SK-N-MC (cell line): ENCODE measurements around the gene GNB2.
A peak's percentile ranks its signal among the peaks of the same experiment; 100 is the strongest.

Experiments used
- EZH2 ChIP-seq: fragments of 200-600 bp; sonication (generic); IDR thresholded peaks from one replicate; pipeline ENCODE4 v1.6.1; 2017; ENCODE audit warnings: antibody characterized with exemption
- FOXP2 ChIP-seq: optimal IDR thresholded peaks from 2 replicates; pipeline ENCODE3; 2011; ENCODE audit warnings: mild to moderate bottlenecking, moderate library complexity; ENCODE audit not compliant: insufficient read depth; ENCODE audit errors: extremely low read length, control extremely low read depth
- POLR2AphosphoS5 ChIP-seq: IDR thresholded peaks from 2 replicates; pipeline ENCODE4 v1.6.1; 2012; ENCODE audit warnings: mild to moderate bottlenecking, low read depth, low read length, borderline replicate concordance

- TF ChIP-seq EZH2 = no peak
- TF ChIP-seq POLR2AphosphoS5 = 0 out of 2 replicates have a peak, but pooled peaks have one; percentile 31
- no peak for TF ChIP-seq FOXP2
Observed at GRCh38 chr7:100678291-100678984, 4.9 kb downstream of the GNB2 start.
